HG02852 (cell line): ENCODE results near the gene CHRNA4.

Source experiments
- ATAC-seq: cut with Tn5 transposase; IDR thresholded peaks from one replicate; pipeline ENCODE4 v1.9.1; 2021; ENCODE audit warnings: mild to moderate bottlenecking, moderate library complexity; ENCODE audit not compliant: unreplicated experiment

The CHRNA4 gene

GRCh38 chr20:63364801-63365585, 3.8 kb upstream of the CHRNA4 start:
- no peak for ATAC-seq

- no peak for ATAC-seq
These were observed 2.9 kb upstream of the CHRNA4 start for GRCh38 chr20:63363981-63364561.

- no peak for ATAC-seq
These were observed 2.1 kb upstream of the CHRNA4 start for GRCh38 chr20:63363013-63363957.

- no peak for ATAC-seq
These were observed 1.4 kb upstream of the CHRNA4 start for GRCh38 chr20:63362436-63363009.

GRCh38 chr20:63361519-63362435, 628 bp upstream of the CHRNA4 start:
- ATAC-seq, result no peak

GRCh38 chr20:63359937-63360849, 956 bp downstream of the CHRNA4 start:
- no peak for ATAC-seq

GRCh38 chr20:63359164-63359934, 1.8 kb downstream of the CHRNA4 start:
- ATAC-seq, result no peak

- ATAC-seq, result no peak
These were observed 2.9 kb downstream of the CHRNA4 start for GRCh38 chr20:63357921-63358905.

GRCh38 chr20:63356931-63357879, 3.9 kb downstream of the CHRNA4 start:
- no peak for ATAC-seq

- ATAC-seq, result no peak
These were observed 4.6 kb downstream of the CHRNA4 start for GRCh38 chr20:63356511-63356910.

- no peak for ATAC-seq
These were observed 5.3 kb downstream of the CHRNA4 start for GRCh38 chr20:63355781-63356295.

- ATAC-seq, result no peak
These were observed 6.4 kb downstream of the CHRNA4 start for GRCh38 chr20:63354636-63355350.

GRCh38 chr20:63352811-63353221, 8.3 kb downstream of the CHRNA4 start:
- no peak for ATAC-seq

- ATAC-seq, result no peak
These were observed 9.1 kb downstream of the CHRNA4 start for GRCh38 chr20:63351811-63352591.
